GM12873 (cell line): ENCODE measurements around the gene ANKRD11.

Source experiments
- CTCF ChIP-seq: IDR thresholded peaks from 2 replicates; pipeline ENCODE4 v1.5.1; 2012; ENCODE audit warnings: low read depth, mild to moderate bottlenecking, moderate library complexity, low read length, control low read depth; ENCODE audit not compliant: insufficient read depth; ENCODE audit errors: missing control alignments

The ANKRD11 gene

GRCh38 chr16:89517128-89517527, 26.8 kb upstream of the ANKRD11 start:
- TF ChIP-seq CTCF: no peak

GRCh38 chr16:89512453-89512852, 22.1 kb upstream of the ANKRD11 start:
- no peak for TF ChIP-seq CTCF

GRCh38 chr16:89511374-89511773, 21.0 kb upstream of the ANKRD11 start:
- no peak for TF ChIP-seq CTCF

- no peak for TF ChIP-seq CTCF
Measured at GRCh38 chr16:89510526-89510925, 20.2 kb upstream of the ANKRD11 start.

GRCh38 chr16:89507834-89508590, 17.7 kb upstream of the ANKRD11 start, which contains the start of gene SPG7:
TSS of gene SPG7 (plus strand) at chr16:89508403. CDS start at chr16:89508418, 15 bp downstream.
- no peak for TF ChIP-seq CTCF

- no peak for TF ChIP-seq CTCF
Measured at GRCh38 chr16:89507214-89507833, 17.0 kb upstream of the ANKRD11 start.

GRCh38 chr16:89506791-89507191, 16.4 kb upstream of the ANKRD11 start:
- no peak for TF ChIP-seq CTCF
